KOPT-K1 (cell line): ENCODE data around the gene UBE2Q1.

ENCODE experiments used
- H3K27ac ChIP-seq: fragments of 200-600 bp; sonication (generic); 2 replicates; pipeline ENCODE4 v1.5.1; 2016; ENCODE audit warnings: antibody characterized with exemption, mild to moderate bottlenecking, low read depth, low read length; ENCODE audit not compliant: poor library complexity, severe bottlenecking
- H3K36me3 ChIP-seq: fragments of 200-600 bp; sonication (generic); 2 replicates; pipeline ENCODE4 v1.5.1; 2017; ENCODE audit warnings: antibody characterized with exemption, mild to moderate bottlenecking, low read length, moderate library complexity; ENCODE audit not compliant: insufficient read depth
- H3K9me3 ChIP-seq: fragments of 200-600 bp; sonication (generic); 2 replicates; pipeline ENCODE4 v1.5.1; 2017; ENCODE audit warnings: antibody characterized with exemption, low read length, mild to moderate bottlenecking; ENCODE audit not compliant: insufficient read depth, poor library complexity, severe bottlenecking

The UBE2Q1 gene

DNA sequence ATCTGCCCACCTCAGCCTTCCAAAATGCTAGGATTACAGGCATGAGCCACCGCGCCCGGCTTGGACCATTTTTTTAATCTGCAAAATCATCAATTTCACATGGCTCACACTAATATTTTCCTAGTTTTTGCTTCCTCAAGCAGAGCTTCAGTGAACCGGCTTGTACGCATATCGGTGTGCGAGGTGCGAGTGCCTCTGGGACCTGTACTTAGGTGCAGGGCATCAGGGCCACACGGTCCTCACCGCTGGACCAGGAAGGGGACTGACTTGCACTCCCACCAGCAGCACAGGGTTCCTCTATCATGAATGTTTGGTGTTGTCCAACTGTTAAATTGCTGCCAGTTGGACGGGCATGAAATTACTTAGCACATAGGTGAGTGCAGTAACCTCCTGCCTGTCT lies 40.8 kb downstream of the UBE2Q1 start:
- no peak overlapping the region for H3K27ac ChIP-seq
- H3K36me3 ChIP-seq, result no peaks in the 10 kb centered on the region

DNA sequence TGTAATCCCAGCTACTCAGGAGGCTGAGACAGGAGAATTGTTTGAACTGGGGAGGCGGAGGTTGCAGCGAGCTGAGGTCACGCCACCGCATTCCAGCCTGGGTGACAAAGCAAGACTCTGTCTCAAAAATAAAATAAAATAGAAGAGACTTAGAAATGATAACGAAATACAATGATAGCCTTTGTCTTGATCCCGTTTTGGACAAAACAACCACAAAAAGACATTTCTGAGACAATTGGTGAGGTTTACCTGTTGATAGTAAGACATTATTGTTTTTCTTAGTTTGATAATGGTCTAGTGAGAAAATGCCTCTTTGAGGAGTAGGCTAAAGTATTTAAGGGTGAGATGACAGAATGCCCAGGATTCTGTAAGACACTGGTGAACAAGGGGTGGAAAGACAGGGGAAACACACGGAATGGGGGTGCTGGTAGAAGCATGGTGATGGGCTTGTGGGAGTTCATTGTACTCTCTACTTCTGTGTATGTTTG lies 44.4 kb downstream of the UBE2Q1 start:
- Histone ChIP-seq H3K36me3 (no peaks in the 10 kb centered on the region), H3K9me3 (no peaks in the 10 kb centered on the region), H3K27ac (no peak overlapping the region)

More for the DNA sequence above, 40.8 kb downstream of the UBE2Q1 start:
- H3K9me3 ChIP-seq, result no peaks in the 10 kb centered on the region

DNA sequence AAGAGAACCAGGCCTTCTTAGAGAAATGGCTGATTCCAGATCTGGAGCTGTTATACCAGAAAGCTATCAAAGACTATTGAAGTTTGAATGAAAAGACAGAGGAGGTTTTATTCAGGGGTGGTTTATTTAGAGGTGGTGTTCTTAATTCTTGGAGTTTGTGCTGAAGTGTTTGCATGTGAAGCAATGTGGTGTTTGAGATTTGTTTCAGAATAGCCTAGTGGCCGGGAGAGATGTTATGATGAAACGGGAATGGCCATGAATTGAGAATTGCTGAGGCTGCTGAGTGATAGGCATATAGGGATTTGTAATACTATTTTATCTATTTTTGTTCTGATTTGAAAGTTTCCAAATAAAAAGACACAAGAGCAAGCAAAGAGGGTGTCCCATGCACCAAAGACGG lies 45.7 kb downstream of the UBE2Q1 start:
- Histone ChIP-seq H3K27ac (no peak overlapping the region), H3K36me3 (no peaks in the 10 kb centered on the region), H3K9me3 (no peaks in the 10 kb centered on the region)

GRCh38 chr1:154503898-154504297 lies 54.6 kb downstream of the UBE2Q1 start:
- Histone ChIP-seq H3K27ac (no peak overlapping the region), H3K36me3 (no peaks in the 10 kb centered on the region), H3K9me3 (peaks cover 6% of the 10 kb centered on the region)

DNA sequence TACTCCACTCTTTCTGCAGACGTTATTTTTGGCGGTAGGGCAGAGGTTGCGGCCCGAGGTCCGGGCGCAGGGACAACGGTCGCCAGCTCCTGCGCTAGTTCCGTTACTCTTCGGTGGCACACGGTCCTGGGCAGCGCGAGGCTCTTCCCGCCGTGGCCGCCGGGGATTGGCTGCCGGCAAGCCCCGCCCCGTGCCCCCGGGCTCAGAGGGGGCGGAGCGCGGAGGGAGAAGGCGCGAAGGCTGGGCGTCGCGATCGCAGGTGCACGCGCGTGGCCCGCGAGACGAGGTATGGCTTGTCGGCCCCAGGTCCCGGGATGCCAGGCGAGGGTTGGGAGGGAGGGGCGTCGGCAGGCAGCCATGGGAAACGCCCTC lies 55.7 kb downstream of the UBE2Q1 start:
- Histone ChIP-seq H3K36me3 (no peaks in the 10 kb centered on the region), H3K9me3 (peaks cover 6% of the 10 kb centered on the region), H3K27ac (no peak overlapping the region)

DNA sequence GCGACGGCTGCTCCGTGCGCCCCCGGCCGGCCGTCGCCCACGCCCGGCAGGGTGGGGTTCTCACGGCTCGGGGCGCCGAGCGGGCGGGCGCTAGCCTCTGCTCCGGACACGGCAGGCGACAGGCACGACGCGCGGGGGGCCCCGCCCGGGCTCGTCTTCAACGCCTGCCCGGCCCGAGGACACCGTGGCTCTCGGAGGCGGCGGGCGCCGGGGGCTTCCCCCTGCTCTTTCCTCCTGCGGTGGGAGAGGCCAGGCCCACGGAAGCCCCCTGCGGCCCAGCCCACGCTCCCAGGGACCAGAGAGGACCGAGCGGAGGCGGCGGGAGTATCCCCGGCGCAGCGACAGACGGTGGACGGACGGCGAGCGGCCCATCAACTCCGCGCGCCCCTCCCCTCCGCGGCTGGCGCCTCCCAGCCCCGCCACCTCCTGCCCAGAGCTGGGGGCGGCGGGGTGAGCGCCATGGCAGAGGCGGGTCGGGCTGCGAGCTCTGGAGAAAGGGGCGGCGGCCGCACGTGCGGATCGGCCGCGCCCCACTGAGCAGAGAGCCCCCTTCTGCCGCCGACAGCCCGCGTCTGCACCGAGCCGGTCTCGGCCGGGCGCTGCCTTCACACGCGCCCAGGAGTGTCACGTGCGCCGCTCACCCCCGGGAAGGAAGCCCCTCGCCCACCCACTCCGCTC lies 56.3 kb downstream of the UBE2Q1 start, which contains the start of the genes SHE and TDRD10:
TSS of gene SHE (minus strand) at position 347 of the 678 bp plus-strand sequence. CDS start 386 bp downstream, outside the sequence.
TSS of gene TDRD10 (plus strand) at position 154 of the 678 bp plus-strand sequence. CDS start 4,685 bp downstream, outside the sequence.
- Histone ChIP-seq H3K9me3 (peaks cover 6% of the 10 kb centered on the region), H3K36me3 (no peaks in the 10 kb centered on the region), H3K27ac (no peak within 1 kb of the TSS)

GRCh38 chr1:154501423-154502065 lies 56.9 kb downstream of the UBE2Q1 start:
- no peaks in the 10 kb centered on the region for H3K36me3 ChIP-seq
- H3K27ac ChIP-seq, result no peak overlapping the region

DNA sequence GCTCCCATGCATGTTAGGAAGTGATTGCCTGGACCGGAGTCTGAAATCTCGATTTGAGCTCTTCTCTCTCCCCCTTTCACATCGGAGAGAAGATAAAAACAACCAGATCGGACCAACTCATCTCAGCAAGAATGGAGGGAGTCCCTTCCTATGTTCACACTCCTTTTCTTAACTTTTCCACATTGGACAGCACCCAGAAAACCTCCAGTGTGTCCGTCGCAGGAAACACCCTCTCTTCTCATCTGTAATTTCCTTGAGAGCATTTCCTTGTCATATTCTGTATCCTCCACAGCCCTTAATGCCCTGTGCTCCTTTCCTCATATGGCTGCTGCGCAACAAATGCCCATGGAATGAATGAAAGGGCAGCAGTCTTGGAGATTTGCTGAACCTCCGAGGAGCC lies 57.9 kb downstream of the UBE2Q1 start:
- H3K9me3 ChIP-seq, result no peaks in the 10 kb centered on the region
- no peaks in the 10 kb centered on the region for H3K36me3 ChIP-seq
- no peak overlapping the region for H3K27ac ChIP-seq

More at GRCh38 chr1:154501423-154502065, 56.9 kb downstream of the UBE2Q1 start:
- H3K9me3 ChIP-seq, result peaks cover 6% of the 10 kb centered on the region

GRCh38 chr1:154499446-154499845 lies 59.0 kb downstream of the UBE2Q1 start:
- Histone ChIP-seq H3K27ac (no peak overlapping the region), H3K9me3 (no peaks in the 10 kb centered on the region), H3K36me3 (no peaks in the 10 kb centered on the region)
